SK-N-SH treated with all-trans-retinoic acid at 6 μM for 48 hours (cell line): ENCODE measurements around the gene GATM.

ENCODE experiments used
- ARNTL ChIP-seq: fragments of 450-650 bp; formaldehyde crosslinking; IDR thresholded peaks from 2 replicates; pipeline ENCODE4 v1.5.0; 2020; ENCODE audit warnings: low read depth, mild to moderate bottlenecking, moderate library complexity, borderline replicate concordance
- PATZ1 ChIP-seq: fragments of 250-450 bp; sonication (Bioruptor Pico); IDR thresholded peaks from 2 replicates; pipeline ENCODE4 v1.8.0; 2020; ENCODE audit warnings: mild to moderate bottlenecking, moderate library complexity, borderline replicate concordance
- PPARA ChIP-seq: fragments of 250-450 bp; sonication (Bioruptor Pico); IDR thresholded peaks from 2 replicates; pipeline ENCODE4 v1.5.0; 2020; ENCODE audit warnings: mild to moderate bottlenecking, borderline replicate concordance
- RARB ChIP-seq: fragments of 250-450 bp; sonication (Bioruptor Pico); IDR thresholded peaks from 2 replicates; pipeline ENCODE4 v1.8.0; 2021; ENCODE audit warnings: mild to moderate bottlenecking, moderate library complexity
- TOX ChIP-seq: fragments of 250-450 bp; sonication (Bioruptor Pico); IDR thresholded peaks from 2 replicates; pipeline ENCODE4 v1.8.0; 2021; ENCODE audit warnings: mild to moderate bottlenecking, moderate library complexity, borderline replicate concordance
- ZC3H10 ChIP-seq: fragments of 250-450 bp; sonication (Bioruptor Pico); IDR thresholded peaks from 2 replicates; pipeline ENCODE4 v1.5.1; 2021; ENCODE audit warnings: mild to moderate bottlenecking, moderate library complexity
- ZFP3 ChIP-seq: fragments of 250-450 bp; sonication (Bioruptor Pico); IDR thresholded peaks from 2 replicates; pipeline ENCODE4 v1.5.0; 2020; ENCODE audit warnings: mild to moderate bottlenecking, moderate library complexity
- ZFP30 ChIP-seq: fragments of 450-650 bp; formaldehyde crosslinking; IDR thresholded peaks from 2 replicates; pipeline ENCODE4 v1.5.0; 2022; ENCODE audit warnings: mild to moderate bottlenecking, moderate library complexity
- ZNF565 ChIP-seq: fragments of 450-650 bp; formaldehyde crosslinking; conservative IDR thresholded peaks from 2 replicates; pipeline ENCODE4 v1.5.0; 2020; ENCODE audit warnings: low read depth, mild to moderate bottlenecking, moderate library complexity
- ZNF70 ChIP-seq: fragments of 450-650 bp; formaldehyde crosslinking; IDR thresholded peaks from 2 replicates; pipeline ENCODE4 v1.5.0; 2020; ENCODE audit warnings: mild to moderate bottlenecking, moderate library complexity
- TF ChIP-seq, protein P1 (sequence below): fragments of 250-450 bp; sonication (Bioruptor Pico); IDR thresholded peaks from 2 replicates; pipeline ENCODE4 v1.8.0; 2021; ENCODE audit warnings: low read depth, mild to moderate bottlenecking, moderate library complexity, borderline replicate concordance

DNA sequence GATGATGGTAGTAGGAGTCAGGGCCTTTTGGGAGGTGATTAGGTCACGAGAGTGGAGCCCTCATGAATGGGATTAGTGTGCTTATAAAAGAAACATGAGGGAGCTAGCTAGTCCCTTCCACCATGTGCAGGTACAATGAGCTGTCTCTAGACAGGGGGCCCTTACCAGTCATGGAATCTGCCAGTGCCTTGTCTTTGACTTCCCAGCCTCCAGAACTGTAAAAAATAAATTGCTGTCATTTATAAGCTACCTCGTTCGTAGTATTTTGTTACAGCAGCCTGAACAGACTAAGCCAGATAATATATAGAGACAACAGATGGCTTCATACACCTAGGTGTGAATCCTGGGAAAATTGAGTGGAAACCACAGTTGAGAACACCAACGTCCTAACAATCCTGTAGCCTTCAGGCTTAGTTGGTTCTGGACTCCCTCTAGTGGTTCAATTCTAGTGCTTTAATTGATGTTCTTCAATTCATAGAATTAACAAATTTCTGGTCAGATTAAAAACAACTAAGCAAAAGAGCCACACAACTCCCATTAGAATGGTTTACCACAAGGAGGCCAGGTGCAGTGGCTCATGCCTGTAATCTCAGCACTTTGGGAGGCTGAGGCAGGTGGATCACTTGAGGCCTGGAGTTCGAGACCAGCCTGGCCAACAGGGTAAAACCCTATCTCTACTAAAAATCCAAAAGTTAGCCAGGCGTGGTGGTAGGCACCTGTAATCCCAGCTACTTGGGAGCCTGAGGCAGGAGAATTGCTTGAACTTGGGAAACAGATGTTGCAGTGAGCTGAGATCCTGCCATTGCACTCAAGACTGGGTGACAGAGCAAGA lies 21.3 kb upstream of the GATM start:
- TF ChIP-seq PPARA: no peak
- TF ChIP-seq RARB (CRISPR knock-in tag): no peak
- TF ChIP-seq ARNTL: no peak
- no peak for TF ChIP-seq ZFP3 (CRISPR knock-in tag)
- TF ChIP-seq PATZ1: no peak
- no peak for TF ChIP-seq ZFP30
- no peak for TF ChIP-seq ZC3H10 (CRISPR knock-in tag)
- TF ChIP-seq TOX: no peak
- no peak for TF ChIP-seq ZNF70
- TF ChIP-seq, protein P1, sequence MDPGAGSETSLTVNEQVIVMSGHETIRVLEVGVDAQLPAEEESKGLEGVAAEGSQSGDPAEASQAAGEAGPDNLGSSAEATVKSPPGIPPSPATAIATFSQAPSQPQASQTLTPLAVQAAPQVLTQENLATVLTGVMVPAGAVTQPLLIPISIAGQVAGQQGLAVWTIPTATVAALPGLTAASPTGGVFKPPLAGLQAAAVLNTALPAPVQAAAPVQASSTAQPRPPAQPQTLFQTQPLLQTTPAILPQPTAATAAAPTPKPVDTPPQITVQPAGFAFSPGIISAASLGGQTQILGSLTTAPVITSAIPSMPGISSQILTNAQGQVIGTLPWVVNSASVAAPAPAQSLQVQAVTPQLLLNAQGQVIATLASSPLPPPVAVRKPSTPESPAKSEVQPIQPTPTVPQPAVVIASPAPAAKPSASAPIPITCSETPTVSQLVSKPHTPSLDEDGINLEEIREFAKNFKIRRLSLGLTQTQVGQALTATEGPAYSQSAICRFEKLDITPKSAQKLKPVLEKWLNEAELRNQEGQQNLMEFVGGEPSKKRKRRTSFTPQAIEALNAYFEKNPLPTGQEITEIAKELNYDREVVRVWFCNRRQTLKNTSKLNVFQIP: no peak
- TF ChIP-seq ZNF565 (CRISPR knock-in tag): no peak
